ENCODE results near the gene PSME2. TPM values are rescaled to one million over a fixed set of nuclear protein-coding genes. Genes with fewer than 3 reads are reported as not detected.
A peak's percentile ranks its signal among the peaks of the same experiment; 100 is the strongest.

Gene PSME2
- total RNA-seq, 1 donor from 2014 or later = 173 TPM

GRCh38 chr14:24184104-24184970 lies 37.9 kb upstream of the PSME2 start:
- no peak for TF ChIP-seq EZH2 (IDR thresholded peaks at IDR 0.05; ENCODE audit: insufficient read depth, low read length)
- no peak for TF ChIP-seq CTCF (IDR thresholded peaks at IDR 0.05; ENCODE audit: insufficient read depth, low read depth, low read length)
- peaks cover 29% of the 10 kb centered on the region for H3K36me3 ChIP-seq (ENCODE audit: insufficient read depth, low read length)
- H3K4me3 Mint-ChIP-seq (ENCODE audit: unreplicated experiment) = no peak overlapping the region

DNA sequence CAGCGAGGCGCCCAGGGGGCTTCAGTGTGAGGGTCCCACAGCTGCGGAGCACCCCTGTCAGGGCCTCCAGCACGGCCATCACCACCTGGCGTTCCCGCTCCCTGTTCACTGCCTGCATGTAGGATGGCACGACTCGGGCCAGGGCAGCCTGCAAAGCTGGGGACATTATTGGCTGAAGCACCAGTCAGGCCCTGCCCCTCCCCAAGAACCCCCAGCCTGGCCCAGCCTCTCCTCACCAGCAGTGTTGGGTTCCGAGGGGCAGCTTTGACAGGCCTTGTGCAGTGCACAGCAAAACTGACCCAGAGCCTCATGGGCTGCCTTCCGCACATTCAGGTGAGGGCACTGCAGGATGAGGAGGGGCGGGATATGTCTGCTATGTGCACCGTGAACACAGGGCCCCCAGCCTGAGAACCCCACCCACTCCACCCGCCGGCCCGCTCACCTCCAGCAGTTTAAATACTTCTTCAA lies 36.6 kb upstream of the PSME2 start:
- FAIRE-seq = no peak
- no peaks in the 10 kb centered on the region for H3K27me3 Mint-ChIP-seq (ENCODE audit: low read depth, unreplicated experiment)
- H3K27me3 ChIP-seq (ENCODE audit: insufficient read depth, low read length) = no peaks in the 10 kb centered on the region
- H3K9me3 ChIP-seq (ENCODE audit: insufficient read depth, low read depth, low read length) = no peaks in the 10 kb centered on the region
- H3K36me3 ChIP-seq (ENCODE audit: insufficient read depth, low read length) = peaks cover 36% of the 10 kb centered on the region
- H3K4me3 Mint-ChIP-seq (ENCODE audit: unreplicated experiment) = no peak overlapping the region
- no peak overlapping the region for H3K4me2 ChIP-seq (ENCODE audit: low read length)
- H3K27ac ChIP-seq (ENCODE audit: low read depth, low read length) = no peak overlapping the region
- peaks cover 15% of the 10 kb centered on the region for H3K4me1 Mint-ChIP-seq (ENCODE audit: low read depth, unreplicated experiment)
- no peak overlapping the region for H3K9ac ChIP-seq (ENCODE audit: low read length)
- no peak for DNase-seq (ENCODE audit: low read depth)
- H4K20me1 ChIP-seq (ENCODE audit: insufficient read depth, low read length) = peaks cover 54% of the 10 kb centered on the region
- peaks cover 17% of the 10 kb centered on the region for H3K4me1 ChIP-seq (ENCODE audit: insufficient read depth, low read length)
- H3K9me3 Mint-ChIP-seq (ENCODE audit: unreplicated experiment) = no peaks in the 10 kb centered on the region
- H3K27ac Mint-ChIP-seq (ENCODE audit: unreplicated experiment) = peak overlapping the region; percentile 53
- H2AFZ ChIP-seq (ENCODE audit: low read depth, low read length) = no peak overlapping the region
- H3K79me2 ChIP-seq (ENCODE audit: insufficient read depth, low read length) = peaks cover 24% of the 10 kb centered on the region
- H3K4me3 ChIP-seq (ENCODE audit: insufficient read depth, low read depth, low read length) = no peak overlapping the region
- no peak for TF ChIP-seq EZH2 (IDR thresholded peaks at IDR 0.05; ENCODE audit: insufficient read depth, low read length)
- no peak for TF ChIP-seq CTCF (IDR thresholded peaks at IDR 0.05; ENCODE audit: insufficient read depth, low read depth, low read length)
- peaks cover 13% of the 10 kb centered on the region for H3K36me3 Mint-ChIP-seq (ENCODE audit: low read depth, unreplicated experiment)

More at GRCh38 chr14:24184104-24184970, 37.9 kb upstream of the PSME2 start:
- no peak overlapping the region for H3K9ac ChIP-seq (ENCODE audit: low read length)
- H3K4me3 ChIP-seq (ENCODE audit: insufficient read depth, low read depth, low read length) = no peak overlapping the region
- Mint-ChIP-seq H3K27ac (ENCODE audit: unreplicated experiment) (no peak overlapping the region), H3K4me1 (ENCODE audit: low read depth, unreplicated experiment) (peaks cover 17% of the 10 kb centered on the region), H3K27me3 (ENCODE audit: low read depth, unreplicated experiment) (no peaks in the 10 kb centered on the region), H3K9me3 (ENCODE audit: unreplicated experiment) (no peaks in the 10 kb centered on the region), H3K36me3 (ENCODE audit: low read depth, unreplicated experiment) (peaks cover 14% of the 10 kb centered on the region)
- no peak overlapping the region for H3K4me2 ChIP-seq (ENCODE audit: low read length)
- no peaks in the 10 kb centered on the region for H3K27me3 ChIP-seq (ENCODE audit: insufficient read depth, low read length)
- no peak overlapping the region for H3K27ac ChIP-seq (ENCODE audit: low read depth, low read length)
- no peak overlapping the region for H2AFZ ChIP-seq (ENCODE audit: low read depth, low read length)
- peaks cover 44% of the 10 kb centered on the region for H4K20me1 ChIP-seq (ENCODE audit: insufficient read depth, low read length)
- H3K9me3 ChIP-seq (ENCODE audit: insufficient read depth, low read depth, low read length) = no peaks in the 10 kb centered on the region
- DNase-seq (ENCODE audit: low read depth) = no peak
- H3K79me2 ChIP-seq (ENCODE audit: insufficient read depth, low read length) = peaks cover 28% of the 10 kb centered on the region
- H3K4me1 ChIP-seq (ENCODE audit: insufficient read depth, low read length) = peaks cover 19% of the 10 kb centered on the region
- no peak for FAIRE-seq

Measured in astrocyte (in vitro differentiated cells and primary cell).